CD4-positive, alpha-beta T cell treated with Interleukin-17A for 1 hour (primary cell): ENCODE results near the gene TMEM213.
"Not testable (repeated sequence)": the region's sequence is repeated elsewhere in the genome, so short reads cannot be mapped to it uniquely, and the experiment has no call there.

Experiments used
- DNase-seq: peaks from one replicate; pipeline ENCODE4 v3.0.0-alpha.2; 2020

Gene TMEM213

GRCh38 chr7:138798836-138799235 is 1.0 kb downstream of the TMEM213 start:
- no peak for DNase-seq

- no peak for DNase-seq
These were observed 1.7 kb downstream of the TMEM213 start for GRCh38 chr7:138799336-138800000.

- DNase-seq: no peak
These were observed 3.5 kb downstream of the TMEM213 start for GRCh38 chr7:138801256-138801655.

- no peak for DNase-seq
These were observed 4.9 kb downstream of the TMEM213 start for GRCh38 chr7:138802706-138803105.

GRCh38 chr7:138804618-138805017 is 6.8 kb downstream of the TMEM213 start:
- no peak for DNase-seq

GRCh38 chr7:138809346-138809745 is 11.6 kb downstream of the TMEM213 start:
- no peak for DNase-seq

- not testable (repeated sequence) for DNase-seq
These were observed 13.5 kb downstream of the TMEM213 start for GRCh38 chr7:138811327-138811726.

- no peak for DNase-seq
These were observed 16.2 kb downstream of the TMEM213 start for GRCh38 chr7:138813945-138814344.

GRCh38 chr7:138814816-138815332 is 17.1 kb downstream of the TMEM213 start:
- DNase-seq: no peak

- DNase-seq: no peak
These were observed 18.9 kb downstream of the TMEM213 start for GRCh38 chr7:138816650-138817049.

GRCh38 chr7:138819625-138820024 is 21.8 kb downstream of the TMEM213 start:
- DNase-seq: no peak

- no peak for DNase-seq
These were observed 24.1 kb downstream of the TMEM213 start for GRCh38 chr7:138821912-138822311.

GRCh38 chr7:138822867-138823535 is 25.2 kb downstream of the TMEM213 start:
- DNase-seq: no peak

- DNase-seq: no peak
These were observed 27.4 kb downstream of the TMEM213 start for GRCh38 chr7:138825049-138825721.

GRCh38 chr7:138828302-138828701 is 30.5 kb downstream of the TMEM213 start:
- no peak for DNase-seq

GRCh38 chr7:138829335-138829734 is 31.5 kb downstream of the TMEM213 start:
- no peak for DNase-seq

- no peak for DNase-seq
These were observed 35.2 kb downstream of the TMEM213 start for GRCh38 chr7:138832966-138833365.

GRCh38 chr7:138833596-138833995 is 35.8 kb downstream of the TMEM213 start:
- DNase-seq: no peak

GRCh38 chr7:138834583-138834982 is 36.8 kb downstream of the TMEM213 start:
- no peak for DNase-seq

- DNase-seq: no peak
These were observed 37.3 kb downstream of the TMEM213 start for GRCh38 chr7:138835087-138835486.

GRCh38 chr7:138837627-138838026 is 39.8 kb downstream of the TMEM213 start:
- DNase-seq: no peak

- no peak for DNase-seq
These were observed 40.4 kb downstream of the TMEM213 start for GRCh38 chr7:138838166-138838565.

GRCh38 chr7:138842111-138842510 is 44.3 kb downstream of the TMEM213 start:
- DNase-seq: no peak
